Neural cell (in vitro differentiated cells): ENCODE results near the gene LRRC58. TPM values are rescaled to one million over a fixed set of nuclear protein-coding genes. Genes with fewer than 3 reads are reported as not detected.

Experiments
- H2AFZ ChIP-seq: fragments of 200-600, 300-800 bp; sonication (generic), shearing (Covaris generic); 2 replicates; pipeline ENCODE4 v1.6.0; 2014; ENCODE audit warnings: low read depth, mild to moderate bottlenecking, antibody characterized with exemption, low read length, moderate library complexity
- H3F3A ChIP-seq: fragments of 200-600 bp; shearing (Covaris generic); 2 replicates; pipeline ENCODE4 v1.6.1; 2016; ENCODE audit warnings: mild to moderate bottlenecking, moderate library complexity, mixed read lengths, antibody characterized with exemption, low read length; ENCODE audit not compliant: insufficient read depth, poor library complexity, severe bottlenecking
- H3K27ac ChIP-seq: fragments of 200-600, 300-800 bp; sonication (generic), shearing (Covaris generic); 2 replicates; pipeline ENCODE4 v1.5.1; 2014; ENCODE audit warnings: mild to moderate bottlenecking, low read length, moderate library complexity
- H3K27me3 ChIP-seq: fragments of 300-800, 200-600 bp; sonication (generic), shearing (Covaris generic); 2 replicates; pipeline ENCODE4 v1.6.0; 2014; ENCODE audit warnings: mild to moderate bottlenecking, low read depth, low read length, moderate library complexity; ENCODE audit not compliant: insufficient read depth
- H3K36me3 ChIP-seq: fragments of 300-800, 200-600 bp; sonication (generic), shearing (Covaris generic); 2 replicates; pipeline ENCODE4 v1.5.1; 2014; ENCODE audit warnings: mild to moderate bottlenecking, antibody characterized with exemption, low read length, moderate library complexity; ENCODE audit not compliant: insufficient read depth
- H3K4me2 ChIP-seq: fragments of 300-800, 200-600 bp; sonication (generic), shearing (Covaris generic); 2 replicates; pipeline ENCODE4 v1.6.0; 2014; ENCODE audit warnings: mild to moderate bottlenecking, low read length
- H3K4me3 ChIP-seq: fragments of 300-800, 200-600 bp; sonication (generic), shearing (Covaris generic); 2 replicates; pipeline ENCODE4 v1.5.1; 2014; ENCODE audit warnings: mild to moderate bottlenecking, low read length, moderate library complexity
- H3K79me2 ChIP-seq: fragments of 200-600 bp; shearing (Covaris generic); replicated peaks from 2 replicates; pipeline ENCODE4 v1.6.0; 2014; ENCODE audit warnings: mild to moderate bottlenecking, low read length, moderate library complexity; ENCODE audit not compliant: insufficient read depth
- H3K9ac ChIP-seq: fragments of 300-800, 200-600 bp; sonication (generic), shearing (Covaris generic); 2 replicates; pipeline ENCODE4 v1.6.1; 2016; ENCODE audit warnings: mild to moderate bottlenecking, low read length, mixed read lengths
- H3K9me2 ChIP-seq: fragments of 200-600 bp; shearing (Covaris generic); 2 replicates; pipeline ENCODE4 v1.6.1; 2016; ENCODE audit warnings: mild to moderate bottlenecking, low read length, mixed read lengths; ENCODE audit not compliant: insufficient read depth
- H3K9me3 ChIP-seq: fragments of 200-600, 300-800 bp; sonication (generic), shearing (Covaris generic); 2 replicates; pipeline ENCODE4 v1.6.1; 2016; ENCODE audit warnings: mild to moderate bottlenecking, mixed run types, low read length, moderate library complexity, mixed read lengths
- H4K20me1 ChIP-seq: fragments of 200-600 bp; shearing (Covaris generic); 2 replicates; pipeline ENCODE4 v1.6.1; 2016; ENCODE audit warnings: mild to moderate bottlenecking, mixed run types; ENCODE audit not compliant: insufficient read depth
- CTCF ChIP-seq: fragments of 450-650 bp; IDR thresholded peaks from 2 replicates; pipeline ENCODE4 v1.5.1; 2014; ENCODE audit warnings: antibody characterized with exemption, mild to moderate bottlenecking, moderate library complexity; ENCODE audit not compliant: poor library complexity, severe bottlenecking
- EP300 ChIP-seq: fragments of 450-650 bp; conservative IDR thresholded peaks from 2 replicates; pipeline ENCODE4 v1.6.1; 2014; ENCODE audit warnings: antibody characterized with exemption, mild to moderate bottlenecking, moderate library complexity; ENCODE audit not compliant: poor library complexity, severe bottlenecking
- EZH2 ChIP-seq: fragments of 200-600, 300-800 bp; shearing (Covaris generic), sonication (generic); IDR thresholded peaks from 2 replicates; pipeline ENCODE4 v1.6.1; 2014; ENCODE audit warnings: antibody characterized with exemption, low read length, borderline replicate concordance, mild to moderate bottlenecking; ENCODE audit not compliant: insufficient read depth, poor library complexity, severe bottlenecking
- MXI1 ChIP-seq: fragments of 450-650 bp; conservative IDR thresholded peaks from 2 replicates; pipeline ENCODE4 v1.6.1; 2014; ENCODE audit warnings: antibody characterized with exemption, mild to moderate bottlenecking; ENCODE audit not compliant: poor library complexity, severe bottlenecking
- POLR2AphosphoS5 ChIP-seq: IDR thresholded peaks from 2 replicates; pipeline ENCODE4 v1.6.1; 2012
- RAD21 ChIP-seq: fragments of 450-650 bp; conservative IDR thresholded peaks from 2 replicates; pipeline ENCODE4 v1.6.1; 2014; ENCODE audit warnings: antibody characterized with exemption, mild to moderate bottlenecking, moderate library complexity
- REST ChIP-seq: IDR thresholded peaks from 2 replicates; pipeline ENCODE4 v1.6.1; 2012; ENCODE audit warnings: borderline replicate concordance
- SMC3 ChIP-seq: fragments of 450-650 bp; conservative IDR thresholded peaks from 2 replicates; pipeline ENCODE4 v1.6.1; 2014; ENCODE audit warnings: antibody characterized with exemption, mild to moderate bottlenecking, moderate library complexity; ENCODE audit not compliant: poor library complexity
- TAF1 ChIP-seq: IDR thresholded peaks from 2 replicates; pipeline ENCODE4 v1.6.1; 2012; ENCODE audit warnings: low read depth
- polyA plus RNA-seq: library from polyadenylated mRNA; depleted of rRNA; stranded (reverse); fragments of >200 nt; gene quantifications from 2 replicates; pipeline ENCODE4 v1.2.3, GENCODE V29; 2014

The LRRC58 gene
- polyA plus RNA-seq, 1 donor from 2014 or later, result 7.8 TPM

- H4K20me1 ChIP-seq, result no peaks in the 10 kb centered on the region
- no peak overlapping the region for H3K4me2 ChIP-seq
- no peak overlapping the region for H2AFZ ChIP-seq
- H3K36me3 ChIP-seq, result no peaks in the 10 kb centered on the region
- no peaks in the 10 kb centered on the region for H3K9me2 ChIP-seq
- H3K9ac ChIP-seq, result no peak overlapping the region
- no peak overlapping the region for H3K4me3 ChIP-seq
- H3K27ac ChIP-seq, result no peak overlapping the region
- TF ChIP-seq EP300 (no peak), REST (no peak), RAD21 (no peak), SMC3 (no peak), TAF1 (no peak), EZH2 (no peak), CTCF (no peak), POLR2AphosphoS5 (no peak), MXI1 (no peak)
- no peaks in the 10 kb centered on the region for H3K27me3 ChIP-seq
- H3K79me2 ChIP-seq, result no peaks in the 10 kb centered on the region
- no peaks in the 10 kb centered on the region for H3F3A ChIP-seq
- H3K9me3 ChIP-seq, result no peaks in the 10 kb centered on the region
Measured at GRCh38 chr3:120300971-120301370, 48.2 kb downstream of the LRRC58 start.

- Histone ChIP-seq H3K27me3 (no peaks in the 10 kb centered on the region), H3K27ac (no peak overlapping the region), H3K36me3 (no peaks in the 10 kb centered on the region), H3K9ac (no peak overlapping the region), H2AFZ (no peak overlapping the region), H3K4me3 (no peak overlapping the region), H3K9me3 (peaks cover under 1% of the 10 kb centered on the region), H3K9me2 (no peaks in the 10 kb centered on the region), H3K79me2 (no peaks in the 10 kb centered on the region), H4K20me1 (no peaks in the 10 kb centered on the region), H3K4me2 (no peak overlapping the region), H3F3A (no peaks in the 10 kb centered on the region)
- TF ChIP-seq REST (no peak), TAF1 (no peak)
Measured at GRCh38 chr3:120299403-120299802, 49.8 kb downstream of the LRRC58 start.
